Caco-2 (cell line): Measurements from ENCODE around the gene CLC. TPM values are rescaled to one million over a fixed set of nuclear protein-coding genes. Genes with fewer than 3 reads are reported as not detected.

ENCODE experiments used
- BruUV-seq: library from RNA; stranded (reverse); fragments of 400-500 nt; replicated peaks from 2 replicates; lab custom pipeline; 2021; lab: Mats Ljungman, UMichigan
- CTCF ChIA-PET: fragments of 300-600 bp; sonication (Branson Sonifier 250); formaldehyde crosslinking; loops from one replicate; lab custom pipeline; 2022; ENCODE audit warnings: antibody characterized with exemption; lab: Charles Lee
- POLR2A ChIA-PET: fragments of 300-600 bp; sonication (Branson Sonifier 250); formaldehyde crosslinking; loops from one replicate; lab custom pipeline; 2022; ENCODE audit warnings: antibody characterized with exemption; lab: Charles Lee
- DNase-seq, 2 experiments: peaks; one replicate each; pipeline versions ENCODE4 v3.0.0 to v3.0.0-alpha.2; 2020 to 2022
- H3K27me3 ChIP-seq: replicated peaks from 2 replicates; pipeline ENCODE4 v1.6.0; 2011; ENCODE audit warnings: low read length; ENCODE audit not compliant: control insufficient read depth, insufficient read depth
- H3K36me3 ChIP-seq: 2 replicates; pipeline ENCODE4 v1.5.1; 2011; ENCODE audit warnings: low read length; ENCODE audit not compliant: control insufficient read depth, insufficient read depth
- H3K4me1 ChIP-seq: fragments of 250-450 bp; sonication (Bioruptor Pico); 2 replicates; pipeline ENCODE4 v1.5.1; 2020; ENCODE audit warnings: mild to moderate bottlenecking
- H3K4me3 ChIP-seq: 2 replicates; pipeline ENCODE4 v1.5.1; 2011; ENCODE audit warnings: low read depth, mild to moderate bottlenecking, control low read depth, low read length
- H3K9me3 ChIP-seq: fragments of 250-450 bp; sonication (Bioruptor Pico); 2 replicates; pipeline ENCODE4 v1.5.1; 2020; ENCODE audit warnings: mild to moderate bottlenecking, moderate library complexity
- H3K27ac Mint-ChIP-seq: one replicate; pipeline ENCODE4 v1.8.0; 2022; ENCODE audit warnings: mixed read lengths; ENCODE audit not compliant: unreplicated experiment
- H3K27me3 Mint-ChIP-seq: one replicate; pipeline ENCODE4 v1.8.0; 2022; ENCODE audit warnings: mixed read lengths; ENCODE audit not compliant: insufficient read depth, unreplicated experiment
- H3K36me3 Mint-ChIP-seq: one replicate; pipeline ENCODE4 v1.8.0; 2022; ENCODE audit warnings: mild to moderate bottlenecking, mixed read lengths; ENCODE audit not compliant: insufficient read depth, unreplicated experiment
- H3K4me1 Mint-ChIP-seq: one replicate; pipeline ENCODE4 v1.8.0; 2022; ENCODE audit warnings: low read depth, mixed read lengths; ENCODE audit not compliant: unreplicated experiment
- H3K4me3 Mint-ChIP-seq: one replicate; pipeline ENCODE4 v1.8.0; 2022; ENCODE audit warnings: mild to moderate bottlenecking, moderate library complexity, mixed read lengths; ENCODE audit not compliant: unreplicated experiment
- H3K9me3 Mint-ChIP-seq: one replicate; pipeline ENCODE4 v1.8.0; 2022; ENCODE audit warnings: mixed read lengths; ENCODE audit not compliant: unreplicated experiment
- CTCF ChIP-seq, 2 experiments: fragments of 200-600 bp in 1 of 2; IDR thresholded peaks; 1 replicate in 1 of 2; 2 replicates in 1 of 2; pipeline versions ENCODE4 v1.5.1 to v1.8.0; 2011 to 2022; ENCODE audit warnings: antibody characterized with exemption in 1 of 2, control low read depth in 1 of 2, inconsistent platforms in 1 of 2, low read depth in 1 of 2, low read length in 1 of 2, mild to moderate bottlenecking in 1 of 2, moderate library complexity in 1 of 2; ENCODE audit not compliant: insufficient read depth in 1 of 2, severe bottlenecking in 1 of 2, unreplicated experiment in 1 of 2
- intact Hi-C: fragments of 100-400 bp; cut with micrococcal nuclease; formaldehyde crosslinking; loops from one replicate; pipeline ENCODE4 v1.10.0; 2022; ENCODE audit not compliant: unreplicated experiment
- total RNA-seq: library from RNA; stranded (reverse); gene quantifications from 2 replicates; pipeline ENCODE4 v1.2.3, GENCODE V29; 2022

Gene CLC
- total RNA-seq, 1 experiment from 2014 or later, result not detected

- no peaks in the 10 kb centered on the region for H3K36me3 Mint-ChIP-seq
Measured at GRCh38 chr19:39752795-39753194, 15.0 kb upstream of the CLC start.

GRCh38 chr19:39752390-39752789 is 14.6 kb upstream of the CLC start:
- no peaks in the 10 kb centered on the region for H3K36me3 ChIP-seq
- ChIA-PET CTCF (no interaction called here), POLR2A (no interaction called here)
- Mint-ChIP-seq H3K27ac (no peak overlapping the region), H3K27me3 (peaks cover 14% of the 10 kb centered on the region), H3K36me3 (no peaks in the 10 kb centered on the region), H3K9me3 (no peaks in the 10 kb centered on the region), H3K4me1 (no peaks in the 10 kb centered on the region), H3K4me3 (no peak overlapping the region)
- no peak overlapping the region for H3K4me3 ChIP-seq
- peaks cover 2% of the 10 kb centered on the region for H3K27me3 ChIP-seq
- no peak for TF ChIP-seq CTCF (IDR thresholded peaks at IDR 0.05; ENCODE audit: insufficient read depth in 1 of 2, low read depth in 1 of 2, low read length in 1 of 2, severe bottlenecking in 1 of 2, unreplicated experiment in 1 of 2)
- H3K4me1 ChIP-seq, result no peaks in the 10 kb centered on the region
- intact Hi-C loops, result no loop called here
- no TSS peak for BruUV-seq
- no peaks in the 10 kb centered on the region for H3K9me3 ChIP-seq
- DNase-seq, result no peak

More at GRCh38 chr19:39752795-39753194, 15.0 kb upstream of the CLC start:
- no peaks in the 10 kb centered on the region for H3K4me1 Mint-ChIP-seq
- no peak for DNase-seq
- no peak overlapping the region for H3K27ac Mint-ChIP-seq
- Histone ChIP-seq H3K9me3 (no peaks in the 10 kb centered on the region), H3K36me3 (no peaks in the 10 kb centered on the region), H3K27me3 (peaks cover 2% of the 10 kb centered on the region), H3K4me1 (no peaks in the 10 kb centered on the region), H3K4me3 (no peak overlapping the region)
- CTCF ChIA-PET, result no interaction called here
- no peak overlapping the region for H3K4me3 Mint-ChIP-seq
- no peak for TF ChIP-seq CTCF (IDR thresholded peaks at IDR 0.05; ENCODE audit: insufficient read depth in 1 of 2, low read depth in 1 of 2, low read length in 1 of 2, severe bottlenecking in 1 of 2, unreplicated experiment in 1 of 2)
- H3K9me3 Mint-ChIP-seq, result no peaks in the 10 kb centered on the region
- BruUV-seq, result no TSS peak
- peaks cover 14% of the 10 kb centered on the region for H3K27me3 Mint-ChIP-seq
- intact Hi-C loops, result no loop called here
- POLR2A ChIA-PET, result no interaction called here

- POLR2A ChIA-PET, result no interaction called here
- no peaks in the 10 kb centered on the region for H3K27me3 ChIP-seq
- Mint-ChIP-seq H3K27me3 (peaks cover 17% of the 10 kb centered on the region), H3K4me1 (no peaks in the 10 kb centered on the region), H3K27ac (no peak overlapping the region), H3K9me3 (no peaks in the 10 kb centered on the region), H3K4me3 (no peak overlapping the region), H3K36me3 (no peaks in the 10 kb centered on the region)
- CTCF ChIA-PET, result no interaction called here
- no peaks in the 10 kb centered on the region for H3K4me1 ChIP-seq
- H3K4me3 ChIP-seq, result no peak overlapping the region
- intact Hi-C loops, result no loop called here
- TF ChIP-seq CTCF (IDR thresholded peaks at IDR 0.05; ENCODE audit: insufficient read depth in 1 of 2, low read depth in 1 of 2, low read length in 1 of 2, severe bottlenecking in 1 of 2, unreplicated experiment in 1 of 2), result no peak
- no TSS peak for BruUV-seq
- DNase-seq, result no peak
- H3K9me3 ChIP-seq, result no peaks in the 10 kb centered on the region
- H3K36me3 ChIP-seq, result no peaks in the 10 kb centered on the region
Measured at GRCh38 chr19:39749981-39750380, 12.2 kb upstream of the CLC start.
